Measurements from ENCODE around the gene SCGB1D4.
"Not testable (repeated sequence)": the region's sequence is repeated elsewhere in the genome, so short reads cannot be mapped to it uniquely, and the experiment has no call there.

SCGB1D4 gene

GRCh38 chr11:62331264-62331663, 32.4 kb upstream of the SCGB1D4 start:
- H3K27me3 ChIP-seq (ENCODE audit: insufficient read depth, low read length); H3K36me3 ChIP-seq (ENCODE audit: insufficient read depth, low read length); H3K27ac ChIP-seq (ENCODE audit: low read depth, low read length); H3K4me1 ChIP-seq (ENCODE audit: insufficient read depth, low read length); H3K9ac ChIP-seq (ENCODE audit: low read depth, low read length); H3K4me3 ChIP-seq (ENCODE audit: low read length); H3K9me3 ChIP-seq (ENCODE audit: insufficient read depth, low read depth, low read length): not testable (repeated sequence)
- 95% methylated on average over 3 of the region's 3 CpGs for WGBS

- not testable (repeated sequence) for H3K27me3 ChIP-seq (ENCODE audit: insufficient read depth, low read length); H3K4me3 ChIP-seq (ENCODE audit: low read length); H3K36me3 ChIP-seq (ENCODE audit: insufficient read depth, low read length); H3K9ac ChIP-seq (ENCODE audit: low read depth, low read length); H3K27ac ChIP-seq (ENCODE audit: low read depth, low read length); H3K9me3 ChIP-seq (ENCODE audit: insufficient read depth, low read depth, low read length)
- peaks cover 11% of the 10 kb centered on the region for H3K4me1 ChIP-seq (ENCODE audit: insufficient read depth, low read length)
- WGBS: 93% methylated on average over 14 of the region's 14 CpGs
Measured at GRCh38 chr11:62327541-62327940, 28.7 kb upstream of the SCGB1D4 start.

DNA sequence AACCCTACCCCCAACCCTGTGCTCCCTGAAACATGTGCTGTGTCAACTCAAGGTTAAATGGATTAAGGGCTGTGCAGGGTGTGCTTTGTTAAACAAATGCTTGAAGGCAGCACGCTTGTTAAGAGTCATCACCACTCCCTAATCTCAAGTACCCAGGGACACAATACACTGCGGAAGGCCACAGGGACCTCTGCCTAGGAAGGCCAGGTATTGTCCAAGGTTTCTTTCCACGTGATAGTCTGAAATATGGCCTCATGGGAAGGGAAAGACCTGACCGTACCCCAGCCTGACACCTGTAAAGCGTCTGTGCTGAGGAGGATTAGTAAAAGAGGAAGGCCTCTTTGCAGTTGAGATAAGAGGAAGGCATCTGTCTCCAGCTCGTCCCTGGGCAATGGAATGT, 27.8 kb upstream of the SCGB1D4 start:
- H3K27ac ChIP-seq (ENCODE audit: low read depth, low read length); H3K9ac ChIP-seq (ENCODE audit: low read depth, low read length); H3K9me3 ChIP-seq (ENCODE audit: insufficient read depth, low read depth, low read length); H3K36me3 ChIP-seq (ENCODE audit: insufficient read depth, low read length); H3K4me3 ChIP-seq (ENCODE audit: low read length); H3K27me3 ChIP-seq (ENCODE audit: insufficient read depth, low read length): not testable (repeated sequence)
- H3K4me1 ChIP-seq (ENCODE audit: insufficient read depth, low read length): peaks cover 11% of the 10 kb centered on the region
- 9% methylated on average over 5 of the region's 6 CpGs for WGBS

DNA sequence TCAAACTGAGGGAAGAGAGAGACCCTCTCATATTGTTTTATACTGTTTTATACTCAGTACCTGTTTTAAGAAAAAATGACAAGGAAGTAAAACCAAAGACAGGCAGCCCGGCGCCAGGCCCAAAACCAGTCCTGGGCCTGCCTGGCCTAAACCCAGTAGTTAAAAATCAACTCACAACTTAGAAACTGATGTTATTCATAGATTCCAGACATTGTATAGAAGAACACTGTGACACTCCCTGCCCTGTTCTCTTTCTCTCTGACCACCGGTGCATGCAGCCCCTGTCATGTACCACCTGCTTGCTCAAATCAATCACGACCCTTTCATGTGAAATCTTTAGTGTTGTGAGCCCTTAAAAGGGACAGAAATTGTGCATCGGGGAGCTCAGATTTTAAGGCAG, 26.9 kb upstream of the SCGB1D4 start:
- not testable (repeated sequence) for H3K4me3 ChIP-seq (ENCODE audit: low read length); H3K9me3 ChIP-seq (ENCODE audit: insufficient read depth, low read depth, low read length); H3K36me3 ChIP-seq (ENCODE audit: insufficient read depth, low read length); H3K27ac ChIP-seq (ENCODE audit: low read depth, low read length); H3K9ac ChIP-seq (ENCODE audit: low read depth, low read length); H3K27me3 ChIP-seq (ENCODE audit: insufficient read depth, low read length)
- 65% methylated on average over 5 of the region's 5 CpGs for WGBS
- peaks cover 11% of the 10 kb centered on the region for H3K4me1 ChIP-seq (ENCODE audit: insufficient read depth, low read length)

DNA sequence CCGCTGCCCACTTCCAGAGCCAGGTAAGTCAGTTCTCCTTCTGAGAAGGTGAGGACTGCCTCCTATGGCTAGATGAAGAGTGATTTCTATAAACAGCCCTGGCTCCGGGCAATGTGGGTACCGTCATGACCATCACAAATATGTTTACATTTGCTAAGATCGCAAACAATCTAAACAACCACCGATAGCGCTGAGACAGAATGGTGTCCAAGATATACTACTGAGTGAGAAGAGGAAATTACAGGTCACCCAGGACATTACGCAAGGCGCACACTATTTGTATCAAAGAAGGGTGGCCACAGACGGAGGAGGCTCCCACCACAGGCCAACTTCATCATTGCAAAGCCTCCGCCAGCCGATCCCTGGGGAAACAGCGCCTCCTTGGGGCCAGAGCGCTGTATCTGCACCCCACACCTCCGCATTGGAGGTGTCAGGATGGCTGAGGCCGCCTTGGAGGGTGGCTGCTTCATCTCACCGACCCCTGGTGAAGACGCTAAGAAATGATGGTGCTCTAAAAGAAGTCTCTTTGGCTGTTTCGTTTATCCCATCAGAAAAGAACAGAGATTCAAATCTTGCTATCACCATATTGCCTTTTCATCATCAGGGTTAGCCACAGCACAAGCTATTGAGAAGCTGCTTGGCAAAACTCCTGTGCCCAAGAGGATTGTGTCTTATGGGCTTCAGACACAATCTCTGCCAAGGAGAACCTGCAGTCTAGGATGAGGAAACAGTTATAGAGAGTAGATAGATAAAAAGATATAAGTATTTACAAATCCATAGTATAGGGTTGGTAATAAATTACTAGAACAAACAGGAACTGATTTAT, 26.1 kb upstream of the SCGB1D4 start:
- Histone ChIP-seq H3K36me3 (ENCODE audit: insufficient read depth, low read length) (no peaks in the 10 kb centered on the region), H3K9ac (ENCODE audit: low read depth, low read length) (no peak overlapping the region), H3K4me1 (ENCODE audit: insufficient read depth, low read length) (peaks cover 11% of the 10 kb centered on the region), H3K27ac (ENCODE audit: low read depth, low read length) (no peak overlapping the region), H3K9me3 (ENCODE audit: insufficient read depth, low read depth, low read length) (no peaks in the 10 kb centered on the region), H3K27me3 (ENCODE audit: insufficient read depth, low read length) (peaks cover 7% of the 10 kb centered on the region), H3K4me3 (ENCODE audit: low read length) (no peak overlapping the region)
- WGBS: 49% methylated on average over 18 of the region's 18 CpGs

DNA sequence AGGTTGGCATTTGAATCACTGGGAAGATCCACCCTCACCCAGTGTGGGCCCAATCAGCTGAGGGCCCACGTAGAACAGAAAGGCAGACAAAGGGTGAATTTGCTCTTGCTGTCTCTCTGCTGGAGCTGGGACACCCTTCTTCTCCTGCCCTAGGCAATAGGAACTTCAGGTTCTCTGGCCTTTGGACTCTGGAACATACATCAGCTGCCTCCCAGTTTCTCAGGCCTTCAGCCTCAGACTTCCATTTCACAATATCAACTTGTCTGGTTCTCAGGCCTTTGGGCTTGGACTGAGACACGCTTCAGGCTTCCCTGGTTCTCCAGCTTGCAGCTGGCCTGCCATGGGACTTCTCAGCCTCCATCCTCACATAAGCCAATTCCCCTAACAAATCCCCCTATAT, 23.6 kb upstream of the SCGB1D4 start:
- Histone ChIP-seq H3K36me3 (ENCODE audit: insufficient read depth, low read length) (no peaks in the 10 kb centered on the region), H3K9ac (ENCODE audit: low read depth, low read length) (no peak overlapping the region), H3K4me3 (ENCODE audit: low read length) (no peak overlapping the region), H3K9me3 (ENCODE audit: insufficient read depth, low read depth, low read length) (no peaks in the 10 kb centered on the region), H3K4me1 (ENCODE audit: insufficient read depth, low read length) (peaks cover 11% of the 10 kb centered on the region), H3K27me3 (ENCODE audit: insufficient read depth, low read length) (peaks cover 7% of the 10 kb centered on the region), H3K27ac (ENCODE audit: low read depth, low read length) (no peak overlapping the region)
- WGBS: 86% methylated on average over 2 of the region's 2 CpGs

GRCh38 chr11:62315431-62315830, 16.6 kb upstream of the SCGB1D4 start:
- Histone ChIP-seq H3K4me3 (ENCODE audit: low read length) (no peak overlapping the region), H3K36me3 (ENCODE audit: insufficient read depth, low read length) (no peaks in the 10 kb centered on the region), H3K4me1 (ENCODE audit: insufficient read depth, low read length) (no peaks in the 10 kb centered on the region), H3K27ac (ENCODE audit: low read depth, low read length) (no peak overlapping the region), H3K9me3 (ENCODE audit: insufficient read depth, low read depth, low read length) (no peaks in the 10 kb centered on the region), H3K27me3 (ENCODE audit: insufficient read depth, low read length) (peaks cover 6% of the 10 kb centered on the region; the same call in 1 of the 2 replicates), H3K9ac (ENCODE audit: low read depth, low read length) (no peak overlapping the region)
- WGBS: 90% methylated on average over 1 of the region's 1 CpG

GRCh38 chr11:62309991-62310390, 11.1 kb upstream of the SCGB1D4 start:
- 79% methylated on average over 7 of the region's 7 CpGs for WGBS
- Histone ChIP-seq H3K9me3 (ENCODE audit: insufficient read depth, low read depth, low read length) (no peaks in the 10 kb centered on the region), H3K36me3 (ENCODE audit: insufficient read depth, low read length) (no peaks in the 10 kb centered on the region), H3K9ac (ENCODE audit: low read depth, low read length) (no peak overlapping the region), H3K4me3 (ENCODE audit: low read length) (no peak overlapping the region), H3K27ac (ENCODE audit: low read depth, low read length) (no peak overlapping the region), H3K4me1 (ENCODE audit: insufficient read depth, low read length) (no peaks in the 10 kb centered on the region), H3K27me3 (ENCODE audit: insufficient read depth, low read length) (peaks cover 6% of the 10 kb centered on the region; the same call in 1 of the 2 replicates)

- H3K36me3 ChIP-seq (ENCODE audit: insufficient read depth, low read length): no peaks in the 10 kb centered on the region
- H3K9ac ChIP-seq (ENCODE audit: low read depth, low read length): no peak overlapping the region
- H3K27ac ChIP-seq (ENCODE audit: low read depth, low read length): no peak overlapping the region
- H3K27me3 ChIP-seq (ENCODE audit: insufficient read depth, low read length): peaks cover 4% of the 10 kb centered on the region; the same call in 1 of the 2 replicates
- no peaks in the 10 kb centered on the region for H3K4me1 ChIP-seq (ENCODE audit: insufficient read depth, low read length)
- no peaks in the 10 kb centered on the region for H3K9me3 ChIP-seq (ENCODE audit: insufficient read depth, low read depth, low read length)
- H3K4me3 ChIP-seq (ENCODE audit: low read length): no peak overlapping the region
Measured at GRCh38 chr11:62307950-62308349, 9.1 kb upstream of the SCGB1D4 start.

- Histone ChIP-seq H3K36me3 (ENCODE audit: insufficient read depth, low read length) (no peaks in the 10 kb centered on the region), H3K9ac (ENCODE audit: low read depth, low read length) (no peak overlapping the region; the same call in 1 of the 2 replicates), H3K9me3 (ENCODE audit: insufficient read depth, low read depth, low read length) (no peaks in the 10 kb centered on the region), H3K4me3 (ENCODE audit: low read length) (no peak overlapping the region), H3K4me1 (ENCODE audit: insufficient read depth, low read length) (no peaks in the 10 kb centered on the region), H3K27ac (ENCODE audit: low read depth, low read length) (no peak overlapping the region), H3K27me3 (ENCODE audit: insufficient read depth, low read length) (peaks cover 4% of the 10 kb centered on the region; the same call in 1 of the 2 replicates)
- WGBS: 36% methylated on average over 6 of the region's 6 CpGs
Measured at GRCh38 chr11:62306227-62306626, 7.4 kb upstream of the SCGB1D4 start.

DNA sequence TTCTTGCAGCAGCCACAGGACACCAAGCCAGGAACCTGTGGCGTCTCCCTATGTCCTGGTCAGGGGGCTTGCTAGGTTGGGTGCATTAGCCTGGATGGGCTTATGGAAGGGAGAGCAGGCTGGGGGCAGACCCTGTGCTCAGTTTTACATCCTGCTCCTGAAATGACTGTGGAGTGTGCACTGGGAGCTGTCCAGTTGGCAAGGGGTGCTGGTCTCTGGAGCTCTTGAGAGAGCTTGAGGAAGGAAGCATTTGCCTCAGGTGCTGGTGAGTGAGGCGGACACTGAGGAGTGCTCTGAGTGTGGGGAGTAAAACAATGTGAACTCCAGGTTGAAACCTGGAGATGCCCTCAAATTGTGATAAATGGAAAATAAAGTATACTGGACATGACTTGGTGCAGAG, 3.4 kb downstream of the SCGB1D4 start:
- Histone ChIP-seq H3K27me3 (ENCODE audit: insufficient read depth, low read length) (peaks cover 3% of the 10 kb centered on the region; the same call in 1 of the 2 replicates), H3K27ac (ENCODE audit: low read depth, low read length) (no peak overlapping the region), H3K4me3 (ENCODE audit: low read length) (no peak overlapping the region), H3K9me3 (ENCODE audit: insufficient read depth, low read depth, low read length) (no peaks in the 10 kb centered on the region), H3K36me3 (ENCODE audit: insufficient read depth, low read length) (no peaks in the 10 kb centered on the region), H3K4me1 (ENCODE audit: insufficient read depth, low read length) (no peaks in the 10 kb centered on the region), H3K9ac (ENCODE audit: low read depth, low read length) (no peak overlapping the region)
- 77% methylated on average over 2 of the region's 2 CpGs for WGBS

GRCh38 chr11:62280452-62280851, 18.4 kb downstream of the SCGB1D4 start:
- Histone ChIP-seq H3K9ac (ENCODE audit: low read depth, low read length) (no peak overlapping the region), H3K4me3 (ENCODE audit: low read length) (no peak overlapping the region), H3K27me3 (ENCODE audit: insufficient read depth, low read length) (no peaks in the 10 kb centered on the region), H3K27ac (ENCODE audit: low read depth, low read length) (no peak overlapping the region), H3K4me1 (ENCODE audit: insufficient read depth, low read length) (no peaks in the 10 kb centered on the region), H3K9me3 (ENCODE audit: insufficient read depth, low read depth, low read length) (peaks cover 42% of the 10 kb centered on the region), H3K36me3 (ENCODE audit: insufficient read depth, low read length) (no peaks in the 10 kb centered on the region)
